GM23338 (cell line): ENCODE measurements around the gene KLK10.

Source experiments
- CREB1 ChIP-seq: fragments of 250-450 bp; sonication (Bioruptor Pico); IDR thresholded peaks from 2 replicates; pipeline ENCODE4 v1.5.0; 2020; ENCODE audit warnings: low read depth, mild to moderate bottlenecking, moderate library complexity
- CTCF ChIP-seq, 2 experiments: fragments of 200-600 bp in 1 of 2; sonication (generic) in 1 of 2; conservative IDR thresholded peaks; 2 replicates each; pipeline versions ENCODE4 v1.5.1 to v1.6.1; 2016 to 2017; ENCODE audit warnings: antibody characterized with exemption in 2 of 2, low read depth in 2 of 2, mild to moderate bottlenecking in 2 of 2, moderate library complexity in 1 of 2
- ETS1 ChIP-seq: IDR thresholded peaks from 2 replicates; pipeline ENCODE4 v1.6.1; 2016; ENCODE audit warnings: antibody characterized with exemption
- EZH2 ChIP-seq: fragments of 200-600 bp; sonication (generic); IDR thresholded peaks from one replicate; pipeline ENCODE4 v1.8.0; 2017; ENCODE audit warnings: antibody characterized with exemption, mild to moderate bottlenecking, low read depth; ENCODE audit not compliant: unreplicated experiment
- EZH2phosphoT487 ChIP-seq: fragments of 200-600 bp; sonication (generic); IDR thresholded peaks from one replicate; pipeline ENCODE4 v1.8.1; 2018; ENCODE audit warnings: antibody characterized with exemption; ENCODE audit not compliant: unreplicated experiment
- JUNB ChIP-seq: IDR thresholded peaks from one replicate; pipeline ENCODE4 v1.6.1; 2016; ENCODE audit warnings: antibody characterized with exemption; ENCODE audit not compliant: unreplicated experiment
- POLR2AphosphoS5 ChIP-seq: IDR thresholded peaks from 2 replicates; pipeline ENCODE4 v1.6.1; 2016; ENCODE audit warnings: antibody characterized with exemption, low read depth
- REST ChIP-seq: IDR thresholded peaks from one replicate; pipeline ENCODE4 v1.6.1; 2018; ENCODE audit warnings: antibody characterized with exemption; ENCODE audit not compliant: unreplicated experiment

GRCh38 chr19:51029718-51030117, 10.2 kb upstream of the KLK10 start:
- TF ChIP-seq EZH2phosphoT487: no peak
- no peak; a peak in 1 of 4 replicates for TF ChIP-seq CTCF (conservative IDR thresholded peaks at IDR 0.05; ENCODE audit: low read depth in 2 of 2)
- TF ChIP-seq POLR2AphosphoS5: no peak
- TF ChIP-seq REST: no peak
- TF ChIP-seq EZH2: no peak
- TF ChIP-seq JUNB: no peak
- no peak for TF ChIP-seq CREB1 (CRISPR knock-in tag)
- no peak for TF ChIP-seq ETS1
